ENCODE results near the gene CHSY1.

Gene CHSY1

GRCh38 chr15:101182215-101182614, 69.6 kb downstream of the CHSY1 start:
- H3K9me3 ChIP-seq (ENCODE audit: control insufficient read depth in 2 of 2, low read length in 2 of 2), result no peaks in the 10 kb centered on the region
- H3K27me3 ChIP-seq (ENCODE audit: control insufficient read depth in 2 of 2, insufficient read depth in 2 of 2, low read length in 2 of 2), result no peaks in the 10 kb centered on the region
- peaks cover 0 to 4% of the 10 kb centered on the region in 2 donors for H3K4me1 ChIP-seq (ENCODE audit: control insufficient read depth in 2 of 2, insufficient read depth in 2 of 2, low read length in 2 of 2)
- peaks cover 9 to 11% of the 10 kb centered on the region in 2 donors for H3K36me3 ChIP-seq (ENCODE audit: control insufficient read depth in 2 of 2, insufficient read depth in 2 of 2, low read length in 2 of 2)
- no peak overlapping the region for H3K9ac ChIP-seq (ENCODE audit: low read depth in 1 of 2, low read length in 2 of 2)
- H3K4me3 ChIP-seq (ENCODE audit: low read length in 2 of 2), result no peak overlapping the region
- H3K27ac ChIP-seq (ENCODE audit: low read depth in 2 of 2, low read length in 2 of 2), result no peak overlapping the region

- Histone ChIP-seq H3K4me3 (ENCODE audit: low read length in 2 of 2) (no peak overlapping the region), H3K36me3 (ENCODE audit: control insufficient read depth in 2 of 2, insufficient read depth in 2 of 2, low read length in 2 of 2) (peaks cover 9 to 11% of the 10 kb centered on the region in 2 donors), H3K9ac (ENCODE audit: low read depth in 1 of 2, low read length in 2 of 2) (no peak overlapping the region), H3K27me3 (ENCODE audit: control insufficient read depth in 2 of 2, insufficient read depth in 2 of 2, low read length in 2 of 2) (no peaks in the 10 kb centered on the region), H3K27ac (ENCODE audit: low read depth in 2 of 2, low read length in 2 of 2) (no peak overlapping the region), H3K9me3 (ENCODE audit: control insufficient read depth in 2 of 2, low read length in 2 of 2) (no peaks in the 10 kb centered on the region), H3K4me1 (ENCODE audit: control insufficient read depth in 2 of 2, insufficient read depth in 2 of 2, low read length in 2 of 2) (peaks cover 0 to 4% of the 10 kb centered on the region in 2 donors)
These were observed 70.5 kb downstream of the CHSY1 start for GRCh38 chr15:101181349-101181748.

GRCh38 chr15:101180620-101181307, 71.1 kb downstream of the CHSY1 start:
- H3K27me3 ChIP-seq (ENCODE audit: control insufficient read depth in 2 of 2, insufficient read depth in 2 of 2, low read length in 2 of 2), result no peaks in the 10 kb centered on the region
- no peak overlapping the region for H3K9ac ChIP-seq (ENCODE audit: low read depth in 1 of 2, low read length in 2 of 2)
- peaks cover 9 to 11% of the 10 kb centered on the region in 2 donors for H3K36me3 ChIP-seq (ENCODE audit: control insufficient read depth in 2 of 2, insufficient read depth in 2 of 2, low read length in 2 of 2)
- no peak overlapping the region for H3K27ac ChIP-seq (ENCODE audit: low read depth in 2 of 2, low read length in 2 of 2)
- no peak overlapping the region for H3K4me3 ChIP-seq (ENCODE audit: low read length in 2 of 2)
- no peaks in the 10 kb centered on the region for H3K9me3 ChIP-seq (ENCODE audit: control insufficient read depth in 2 of 2, low read length in 2 of 2)
- peaks cover 0 to 4% of the 10 kb centered on the region in 2 donors for H3K4me1 ChIP-seq (ENCODE audit: control insufficient read depth in 2 of 2, insufficient read depth in 2 of 2, low read length in 2 of 2)

GRCh38 chr15:101179341-101180153, 72.3 kb downstream of the CHSY1 start:
- H3K9ac ChIP-seq (ENCODE audit: low read depth in 1 of 2, low read length in 2 of 2), result no peak overlapping the region
- no peak overlapping the region for H3K27ac ChIP-seq (ENCODE audit: low read depth in 2 of 2, low read length in 2 of 2)
- H3K36me3 ChIP-seq (ENCODE audit: control insufficient read depth in 2 of 2, insufficient read depth in 2 of 2, low read length in 2 of 2), result peaks cover 9 to 11% of the 10 kb centered on the region in 2 donors
- no peaks in the 10 kb centered on the region for H3K27me3 ChIP-seq (ENCODE audit: control insufficient read depth in 2 of 2, insufficient read depth in 2 of 2, low read length in 2 of 2)
- H3K9me3 ChIP-seq (ENCODE audit: control insufficient read depth in 2 of 2, low read length in 2 of 2), result no peaks in the 10 kb centered on the region
- peaks cover 0 to 6% of the 10 kb centered on the region in 2 donors for H3K4me1 ChIP-seq (ENCODE audit: control insufficient read depth in 2 of 2, insufficient read depth in 2 of 2, low read length in 2 of 2)
- no peak overlapping the region for H3K4me3 ChIP-seq (ENCODE audit: low read length in 2 of 2)

- Histone ChIP-seq H3K27me3 (ENCODE audit: control insufficient read depth in 2 of 2, insufficient read depth in 2 of 2, low read length in 2 of 2) (no peaks in the 10 kb centered on the region), H3K9me3 (ENCODE audit: control insufficient read depth in 2 of 2, low read length in 2 of 2) (no peaks in the 10 kb centered on the region), H3K27ac (ENCODE audit: low read depth in 2 of 2, low read length in 2 of 2) (no peak overlapping the region), H3K36me3 (ENCODE audit: control insufficient read depth in 2 of 2, insufficient read depth in 2 of 2, low read length in 2 of 2) (peaks cover 9 to 13% of the 10 kb centered on the region in 2 donors), H3K9ac (ENCODE audit: low read depth in 1 of 2, low read length in 2 of 2) (no peak overlapping the region), H3K4me3 (ENCODE audit: low read length in 2 of 2) (no peak overlapping the region), H3K4me1 (ENCODE audit: control insufficient read depth in 2 of 2, insufficient read depth in 2 of 2, low read length in 2 of 2) (peaks cover 0 to 6% of the 10 kb centered on the region in 2 donors)
These were observed 72.9 kb downstream of the CHSY1 start for GRCh38 chr15:101178931-101179330.

GRCh38 chr15:101178479-101178878, 73.4 kb downstream of the CHSY1 start:
- no peak overlapping the region for H3K9ac ChIP-seq (ENCODE audit: low read depth in 1 of 2, low read length in 2 of 2)
- peaks cover 0 to 7% of the 10 kb centered on the region in 2 donors for H3K4me1 ChIP-seq (ENCODE audit: control insufficient read depth in 2 of 2, insufficient read depth in 2 of 2, low read length in 2 of 2)
- no peak overlapping the region for H3K27ac ChIP-seq (ENCODE audit: low read depth in 2 of 2, low read length in 2 of 2)

GRCh38 chr15:101177866-101178265, 74.0 kb downstream of the CHSY1 start:
- H3K4me3 ChIP-seq (ENCODE audit: low read length in 2 of 2), result no peak overlapping the region
- peaks cover 0 to 8% of the 10 kb centered on the region in 2 donors for H3K4me1 ChIP-seq (ENCODE audit: control insufficient read depth in 2 of 2, insufficient read depth in 2 of 2, low read length in 2 of 2)
- peaks cover 9 to 13% of the 10 kb centered on the region in 2 donors for H3K36me3 ChIP-seq (ENCODE audit: control insufficient read depth in 2 of 2, insufficient read depth in 2 of 2, low read length in 2 of 2)
- H3K9ac ChIP-seq (ENCODE audit: low read depth in 1 of 2, low read length in 2 of 2), result no peak overlapping the region
- H3K27ac ChIP-seq (ENCODE audit: low read depth in 2 of 2, low read length in 2 of 2), result no peak overlapping the region
- H3K27me3 ChIP-seq (ENCODE audit: control insufficient read depth in 2 of 2, insufficient read depth in 2 of 2, low read length in 2 of 2), result no peaks in the 10 kb centered on the region
- no peaks in the 10 kb centered on the region for H3K9me3 ChIP-seq (ENCODE audit: control insufficient read depth in 2 of 2, low read length in 2 of 2)

More at GRCh38 chr15:101178479-101178878, 73.4 kb downstream of the CHSY1 start:
- no peak overlapping the region for H3K4me3 ChIP-seq (ENCODE audit: low read length in 2 of 2)
- no peaks in the 10 kb centered on the region for H3K27me3 ChIP-seq (ENCODE audit: control insufficient read depth in 2 of 2, insufficient read depth in 2 of 2, low read length in 2 of 2)
- peaks cover 9 to 13% of the 10 kb centered on the region in 2 donors for H3K36me3 ChIP-seq (ENCODE audit: control insufficient read depth in 2 of 2, insufficient read depth in 2 of 2, low read length in 2 of 2)
- no peaks in the 10 kb centered on the region for H3K9me3 ChIP-seq (ENCODE audit: control insufficient read depth in 2 of 2, low read length in 2 of 2)

GRCh38 chr15:101176625-101177024, 75.2 kb downstream of the CHSY1 start:
- Histone ChIP-seq H3K4me3 (ENCODE audit: low read length in 2 of 2) (no peak overlapping the region), H3K36me3 (ENCODE audit: control insufficient read depth in 2 of 2, insufficient read depth in 2 of 2, low read length in 2 of 2) (peaks cover 9 to 13% of the 10 kb centered on the region in 2 donors), H3K9me3 (ENCODE audit: control insufficient read depth in 2 of 2, low read length in 2 of 2) (no peaks in the 10 kb centered on the region), H3K27ac (ENCODE audit: low read depth in 2 of 2, low read length in 2 of 2) (no peak overlapping the region), H3K27me3 (ENCODE audit: control insufficient read depth in 2 of 2, insufficient read depth in 2 of 2, low read length in 2 of 2) (no peaks in the 10 kb centered on the region), H3K4me1 (ENCODE audit: control insufficient read depth in 2 of 2, insufficient read depth in 2 of 2, low read length in 2 of 2) (peaks cover 0 to 8% of the 10 kb centered on the region in 2 donors), H3K9ac (ENCODE audit: low read depth in 1 of 2, low read length in 2 of 2) (no peak overlapping the region)

- H3K36me3 ChIP-seq (ENCODE audit: control insufficient read depth in 2 of 2, insufficient read depth in 2 of 2, low read length in 2 of 2), result peaks cover 9 to 13% of the 10 kb centered on the region in 2 donors
- peaks cover 0 to 8% of the 10 kb centered on the region in 2 donors for H3K4me1 ChIP-seq (ENCODE audit: control insufficient read depth in 2 of 2, insufficient read depth in 2 of 2, low read length in 2 of 2)
- H3K27ac ChIP-seq (ENCODE audit: low read depth in 2 of 2, low read length in 2 of 2), result no peak overlapping the region
- no peak overlapping the region for H3K9ac ChIP-seq (ENCODE audit: low read depth in 1 of 2, low read length in 2 of 2)
- H3K27me3 ChIP-seq (ENCODE audit: control insufficient read depth in 2 of 2, insufficient read depth in 2 of 2, low read length in 2 of 2), result no peaks in the 10 kb centered on the region
- H3K4me3 ChIP-seq (ENCODE audit: low read length in 2 of 2), result no peak overlapping the region
- H3K9me3 ChIP-seq (ENCODE audit: control insufficient read depth in 2 of 2, low read length in 2 of 2), result no peaks in the 10 kb centered on the region
These were observed 76.4 kb downstream of the CHSY1 start for GRCh38 chr15:101175401-101175800.
